Mucosa of descending colon (tissue), 3 donors: ENCODE results near the gene FOCAD. TPM values are rescaled to one million over a fixed set of nuclear protein-coding genes. Genes with fewer than 3 reads are reported as not detected.
"Not testable (repeated sequence)": the region's sequence is repeated elsewhere in the genome, so short reads cannot be mapped to it uniquely, and the experiment has no call there.

Experiments
- ATAC-seq: fragments of 200-7000 bp; cut with Tn5 transposase; one replicate; pipeline ENCODE4 v1.9.1; 2020; ENCODE audit warnings: mild to moderate bottlenecking, moderate library complexity
- DNase-seq, 3 donors: peaks; one replicate each; pipeline ENCODE4 v3.0.0-alpha.2; 2020
- H3K36me3 ChIP-seq: fragments of 200-600 bp; one replicate; pipeline ENCODE4 v1.8.0; 2021; ENCODE audit warnings: low read depth, mild to moderate bottlenecking
- H3K4me1 ChIP-seq: fragments of 200-600 bp; one replicate; pipeline ENCODE4 v1.8.0; 2021; ENCODE audit warnings: low read depth, mild to moderate bottlenecking
- H3K4me3 ChIP-seq: fragments of 200-600 bp; one replicate; pipeline ENCODE4 v1.8.0; 2021; ENCODE audit warnings: mild to moderate bottlenecking
- H3K9me3 ChIP-seq: fragments of 200-600 bp; one replicate; pipeline ENCODE4 v1.8.0; 2021; ENCODE audit warnings: mild to moderate bottlenecking
- intact Hi-C, 2 donors: fragments of 100-400 bp; cut with DNase I in 1 of 2; cut with micrococcal nuclease in 1 of 2; formaldehyde crosslinking; loops; one replicate each; pipeline versions ENCODE4 v1.11.0 to v1.11.1; 2022; cut with DNase I, micrococcal nuclease
- total RNA-seq, 3 donors: library from RNA; stranded (reverse); fragmentation: NEBNext Ultra II Directional in 2 of 3; extraction: Animal tissue kit (Norgen Biotek cat#: 25700) in 2 of 3; gene quantifications; one replicate each; pipeline versions ENCODE4 v1.2.1 to v1.2.4, GENCODE V29; 2021 to 2023
- TF ChIP-seq, protein P1 (sequence below): fragments of 200-600 bp; IDR thresholded peaks from one replicate; pipeline ENCODE4 v1.8.0; 2022; ENCODE audit warnings: antibody characterized with exemption, mild to moderate bottlenecking
- donor health status: DM: no; HTN: no; CAD: no; lungs with moderate emphysema.
- donor health status: DM: no; HTN: no; CAD: no.
- donor health status: DM: no; HTN: yes; CAD: no.

Gene FOCAD
- total RNA-seq, 3 donors from 2014 or later, result 26.6 to 30.3 (median 26.9) TPM

DNA sequence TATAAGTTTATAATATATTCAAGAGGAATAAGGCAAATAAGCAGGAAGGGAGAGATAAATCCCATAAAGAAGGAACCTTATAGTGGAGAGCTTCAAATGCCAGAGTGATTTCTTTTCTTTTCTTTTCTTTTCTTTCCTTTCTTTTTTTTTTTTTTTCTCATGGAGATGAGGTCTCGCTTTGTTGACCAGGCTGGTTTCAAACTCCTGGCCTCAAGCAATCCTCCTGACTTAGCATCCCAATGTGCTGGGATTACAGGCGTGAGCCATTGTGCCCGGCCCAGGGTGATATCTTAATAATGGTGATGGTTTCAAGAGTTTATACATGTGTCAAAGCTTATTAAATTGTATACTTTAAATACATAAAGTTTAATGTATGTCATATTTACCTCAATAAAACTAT lies 19.6 kb upstream of the FOCAD start:
- Histone ChIP-seq H3K4me3 (no peak overlapping the region), H3K9me3 (no peaks in the 10 kb centered on the region), H3K4me1 (no peaks in the 10 kb centered on the region), H3K36me3 (no peaks in the 10 kb centered on the region)
- intact Hi-C loops, result no loop called here
- DNase-seq, result no peak
- ATAC-seq, result no peak
- TF ChIP-seq, protein P1, sequence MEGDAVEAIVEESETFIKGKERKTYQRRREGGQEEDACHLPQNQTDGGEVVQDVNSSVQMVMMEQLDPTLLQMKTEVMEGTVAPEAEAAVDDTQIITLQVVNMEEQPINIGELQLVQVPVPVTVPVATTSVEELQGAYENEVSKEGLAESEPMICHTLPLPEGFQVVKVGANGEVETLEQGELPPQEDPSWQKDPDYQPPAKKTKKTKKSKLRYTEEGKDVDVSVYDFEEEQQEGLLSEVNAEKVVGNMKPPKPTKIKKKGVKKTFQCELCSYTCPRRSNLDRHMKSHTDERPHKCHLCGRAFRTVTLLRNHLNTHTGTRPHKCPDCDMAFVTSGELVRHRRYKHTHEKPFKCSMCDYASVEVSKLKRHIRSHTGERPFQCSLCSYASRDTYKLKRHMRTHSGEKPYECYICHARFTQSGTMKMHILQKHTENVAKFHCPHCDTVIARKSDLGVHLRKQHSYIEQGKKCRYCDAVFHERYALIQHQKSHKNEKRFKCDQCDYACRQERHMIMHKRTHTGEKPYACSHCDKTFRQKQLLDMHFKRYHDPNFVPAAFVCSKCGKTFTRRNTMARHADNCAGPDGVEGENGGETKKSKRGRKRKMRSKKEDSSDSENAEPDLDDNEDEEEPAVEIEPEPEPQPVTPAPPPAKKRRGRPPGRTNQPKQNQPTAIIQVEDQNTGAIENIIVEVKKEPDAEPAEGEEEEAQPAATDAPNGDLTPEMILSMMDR, result no peak

DNA sequence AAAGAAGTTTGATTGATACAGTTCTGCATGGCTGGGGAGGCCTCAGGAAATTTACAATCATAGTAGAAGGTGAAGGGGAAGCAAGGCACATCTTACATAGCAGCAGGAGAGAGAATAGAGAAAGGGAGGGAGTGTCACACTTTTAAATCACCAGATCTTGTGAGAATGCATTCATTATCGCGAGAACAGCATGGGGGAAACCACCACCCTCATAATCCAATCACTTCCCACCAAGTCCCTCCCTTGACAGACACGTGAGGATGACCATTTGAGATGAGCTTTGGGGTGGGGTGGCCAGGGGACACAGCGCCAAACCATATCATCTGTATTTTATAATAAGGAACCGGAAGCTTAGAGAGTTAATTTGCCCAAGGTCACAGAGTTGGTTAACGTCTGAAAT lies 13.7 kb upstream of the FOCAD start:
- Histone ChIP-seq H3K4me3 (no peak overlapping the region), H3K9me3 (no peaks in the 10 kb centered on the region), H3K4me1 (no peaks in the 10 kb centered on the region), H3K36me3 (no peaks in the 10 kb centered on the region)
- DNase-seq (no peak), ATAC-seq (peak; percentile 25)
- intact Hi-C loops, result no loop called here
- TF ChIP-seq, protein P1, result no peak

DNA sequence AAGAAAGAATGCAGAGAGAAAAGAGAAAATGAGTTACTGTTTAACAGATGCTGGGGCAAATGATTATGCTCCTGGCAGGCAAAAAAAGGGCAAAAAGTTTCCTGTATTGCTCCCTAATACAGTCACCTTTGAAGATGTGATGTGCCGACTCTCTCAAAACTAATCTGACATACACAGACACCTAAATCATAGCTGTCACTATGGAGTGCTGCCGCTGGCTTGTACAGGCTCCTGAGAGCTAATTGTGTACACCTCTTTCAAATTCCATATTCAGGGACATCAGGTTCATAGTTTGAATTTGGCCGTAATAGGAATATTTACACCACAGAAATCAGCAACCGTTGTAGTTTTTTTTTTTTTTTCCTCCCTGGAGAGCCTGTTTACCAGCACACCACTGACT lies 12.4 kb upstream of the FOCAD start:
- ATAC-seq, result no peak
- Histone ChIP-seq H3K4me3 (no peak overlapping the region), H3K36me3 (no peaks in the 10 kb centered on the region), H3K4me1 (no peaks in the 10 kb centered on the region), H3K9me3 (no peaks in the 10 kb centered on the region)
- intact Hi-C loops, result no loop called here
- TF ChIP-seq, protein P1, result no peak
- no peak for DNase-seq

DNA sequence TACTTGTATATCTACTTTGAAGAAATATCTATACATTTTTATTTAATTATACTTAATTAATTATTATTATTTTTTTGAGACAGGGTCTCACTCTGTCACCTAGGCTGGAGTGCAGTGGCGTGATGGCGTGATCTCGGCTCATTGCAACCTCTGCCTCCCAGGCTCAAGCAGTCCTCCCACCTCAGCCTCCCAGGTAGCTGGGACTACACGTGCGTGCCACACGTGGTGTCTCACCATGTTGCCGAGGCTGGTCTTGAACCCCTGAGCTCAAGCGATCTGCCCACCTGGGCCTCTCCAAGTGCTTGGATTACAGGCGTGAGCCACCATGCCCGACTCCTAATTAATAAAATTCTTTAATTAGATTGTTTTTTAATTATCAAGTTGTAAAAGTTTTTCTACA lies 10.5 kb upstream of the FOCAD start:
- H3K9me3 ChIP-seq, H3K4me3 ChIP-seq, ATAC-seq, H3K4me1 ChIP-seq, H3K36me3 ChIP-seq, DNase-seq, intact Hi-C loops: not testable (repeated sequence)

DNA sequence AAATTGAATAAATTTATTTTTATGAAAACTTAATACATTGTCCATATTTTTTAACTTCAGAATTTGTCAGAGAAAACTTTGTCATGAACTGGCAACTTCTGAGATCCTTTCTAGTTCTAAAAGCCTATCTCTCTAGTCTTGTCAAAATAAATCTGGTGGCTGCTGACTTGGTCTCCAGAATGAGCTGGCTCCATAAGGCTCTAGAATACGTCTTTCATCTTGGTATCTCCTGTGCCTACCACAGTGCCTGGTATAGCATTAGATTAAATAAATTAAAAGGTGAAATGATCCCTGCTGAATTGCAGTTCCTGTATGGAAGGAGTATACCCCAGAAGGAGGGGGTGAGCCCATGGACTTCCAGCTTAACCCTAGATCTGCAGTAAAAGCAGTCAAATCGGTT lies 2.6 kb upstream of the FOCAD start:
- intact Hi-C loops, result no loop called here
- TF ChIP-seq, protein P1, result no peak
- Histone ChIP-seq H3K4me1 (peaks cover 13% of the 10 kb centered on the region), H3K36me3 (no peaks in the 10 kb centered on the region), H3K4me3 (no peak overlapping the region), H3K9me3 (no peaks in the 10 kb centered on the region)
- ATAC-seq, result no peak
- no peak for DNase-seq

DNA sequence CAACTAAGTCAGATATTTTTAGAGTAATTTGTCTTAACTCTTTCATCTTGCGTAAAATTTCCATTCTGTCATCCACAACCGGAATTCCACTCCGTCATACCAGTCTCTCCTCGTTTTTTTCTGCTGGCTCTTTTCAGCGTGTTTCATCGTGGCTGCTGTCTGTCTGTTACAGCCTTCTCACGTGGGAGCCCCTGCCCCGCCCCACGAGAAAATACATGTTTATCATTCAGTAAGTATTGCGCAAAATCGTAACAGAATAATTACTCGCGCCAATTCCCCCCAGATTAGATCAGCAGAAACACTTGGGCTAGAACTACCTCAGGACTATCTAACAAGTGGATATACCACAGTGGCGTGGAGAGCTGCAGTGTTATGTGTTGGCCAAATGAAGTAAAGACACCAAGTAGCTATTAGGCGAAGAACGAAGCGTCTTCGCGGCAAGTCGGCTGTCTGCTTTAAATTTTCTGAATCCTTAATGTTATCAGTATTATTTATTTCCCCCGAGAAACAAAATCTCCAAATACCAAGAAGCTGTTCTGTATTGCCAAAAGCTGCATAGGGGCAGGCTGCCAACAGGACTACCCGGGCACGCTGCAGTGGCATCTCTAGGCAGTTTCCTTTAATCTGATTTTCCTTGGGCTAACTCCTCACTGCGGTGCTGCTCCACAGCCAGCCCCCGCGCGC lies 566 bp upstream of the FOCAD start:
- TF ChIP-seq, protein P1, result no peak
- intact Hi-C loops, result no loop called here
- ATAC-seq (peak; percentile 3), DNase-seq (peak; percentile 35 to 54 (median 53))
- Histone ChIP-seq H3K9me3 (no peaks in the 10 kb centered on the region), H3K36me3 (no peaks in the 10 kb centered on the region), H3K4me3 (peak overlapping the region; percentile 81), H3K4me1 (peaks cover 13% of the 10 kb centered on the region)
